ENCODE measurements around the gene ATP13A3. TPM values are rescaled to one million over a fixed set of nuclear protein-coding genes. Genes with fewer than 3 reads are reported as not detected.

The ATP13A3 gene
- total RNA-seq, 1 experiment from 2014 or later, result 78.3 TPM

GRCh38 chr3:194508491-194509453 is 22.0 kb upstream of the ATP13A3 start:
- ChIA-PET POLR2A (no interaction called here), CTCF (interaction anchor here (1.2 to 1.5 kb wide), 2 partner anchors 37 to 175 kb away, joined by 3 to 4 read pairs; no protein-coding TSS in a partner anchor)
- H3K4me1 Mint-ChIP-seq, result no peaks in the 10 kb centered on the region
- H3K9me3 Mint-ChIP-seq, result no peaks in the 10 kb centered on the region
- no peak for ATAC-seq
- no peaks in the 10 kb centered on the region for H3K36me3 Mint-ChIP-seq
- TF ChIP-seq CREM (CRISPR knock-in tag; IDR thresholded peaks at IDR 0.05) (no peak), ZNF232 (CRISPR knock-in tag; IDR thresholded peaks at IDR 0.05) (no peak), ZBTB43 (CRISPR knock-in tag; IDR thresholded peaks at IDR 0.05) (no peak), ELF4 (CRISPR knock-in tag; IDR thresholded peaks at IDR 0.05; ENCODE audit: low read depth) (no peak), ZNF263 (CRISPR knock-in tag; IDR thresholded peaks at IDR 0.05; ENCODE audit: low read depth) (no peak), ZNF121 (CRISPR knock-in tag; IDR thresholded peaks at IDR 0.05) (no peak), FOXP4 (CRISPR knock-in tag; IDR thresholded peaks at IDR 0.05) (no peak), ZNF317 (CRISPR knock-in tag; IDR thresholded peaks at IDR 0.05; ENCODE audit: borderline replicate concordance, low read depth) (no peak), USF1 (CRISPR knock-in tag; IDR thresholded peaks at IDR 0.05) (no peak), SMAD4 (CRISPR knock-in tag; IDR thresholded peaks at IDR 0.05) (no peak)
- DNase-seq (ENCODE audit: low spot score), result no peak
- no peak overlapping the region for H3K27ac Mint-ChIP-seq
- no peaks in the 10 kb centered on the region for H3K27me3 Mint-ChIP-seq (ENCODE audit: low read depth)
- H3K4me3 Mint-ChIP-seq, result no peak overlapping the region

GRCh38 chr3:194507571-194507970 is 20.8 kb upstream of the ATP13A3 start:
- CTCF ChIA-PET, result interaction anchor here (1.2 kb wide), 1 partner anchor 174 kb away, joined by 3 read pairs; no protein-coding TSS in a partner anchor
- Mint-ChIP-seq H3K27ac (no peak overlapping the region), H3K4me3 (no peak overlapping the region), H3K4me1 (no peaks in the 10 kb centered on the region), H3K9me3 (no peaks in the 10 kb centered on the region), H3K27me3 (ENCODE audit: low read depth) (no peaks in the 10 kb centered on the region), H3K36me3 (no peaks in the 10 kb centered on the region)
- DNase-seq (ENCODE audit: low spot score) (no peak), ATAC-seq (no peak)
- POLR2A ChIA-PET, result no interaction called here
- TF ChIP-seq NFYB (CRISPR knock-in tag; conservative IDR thresholded peaks at IDR 0.05; ENCODE audit: low read depth), result no peak
- no peak for TF ChIP-seq USF1 (CRISPR knock-in tag; IDR thresholded peaks at IDR 0.05)
- TF ChIP-seq ARID4B (CRISPR knock-in tag; IDR thresholded peaks at IDR 0.05; ENCODE audit: borderline replicate concordance), result no peak
- no peak for TF ChIP-seq E2F1 (CRISPR knock-in tag; IDR thresholded peaks at IDR 0.05)
- no peak for TF ChIP-seq IRF1 (CRISPR knock-in tag; IDR thresholded peaks at IDR 0.05)
- TF ChIP-seq TEAD1 (CRISPR knock-in tag; IDR thresholded peaks at IDR 0.05), result no peak
- TF ChIP-seq AFF4 (CRISPR knock-in tag; IDR thresholded peaks at IDR 0.05; ENCODE audit: borderline replicate concordance), result no peak

All from WTC11 (cell line).